T1000 (cell line): ENCODE results near the gene VENTX.
"Not testable (repeated sequence)": the region's sequence is repeated elsewhere in the genome, so short reads cannot be mapped to it uniquely, and the experiment has no call there.

ENCODE experiments used
- DNase-seq: peaks from one replicate; lab custom pipeline; 2025; ENCODE audit warnings: mixed read lengths; lab: John Stamatoyannopoulos, UW

Gene VENTX

GRCh38 chr10:133254421-133255120 lies 16.9 kb downstream of the VENTX start:
- DNase-seq, result no peak

GRCh38 chr10:133255323-133255722 lies 17.7 kb downstream of the VENTX start:
- DNase-seq, result no peak

- no peak for DNase-seq
Observed at GRCh38 chr10:133257489-133258065, 19.9 kb downstream of the VENTX start.

- DNase-seq, result no peak
Observed at GRCh38 chr10:133258066-133258817, 20.6 kb downstream of the VENTX start.

GRCh38 chr10:133258818-133259601 lies 21.4 kb downstream of the VENTX start:
- DNase-seq, result peak; percentile 96

- no peak for DNase-seq
Observed at GRCh38 chr10:133259602-133259989, 21.9 kb downstream of the VENTX start.

- peak; percentile 51 for DNase-seq
Observed at GRCh38 chr10:133260895-133261725, 23.5 kb downstream of the VENTX start.

- DNase-seq, result peak; percentile 84
Observed at GRCh38 chr10:133261726-133262325, 24.2 kb downstream of the VENTX start.

GRCh38 chr10:133262696-133263095 lies 25.0 kb downstream of the VENTX start:
- no peak for DNase-seq

- no peak for DNase-seq
Observed at GRCh38 chr10:133263674-133264073, 26.0 kb downstream of the VENTX start.

GRCh38 chr10:133264461-133264860 lies 26.8 kb downstream of the VENTX start:
- no peak for DNase-seq

GRCh38 chr10:133265052-133265451 lies 27.4 kb downstream of the VENTX start:
- not testable (repeated sequence) for DNase-seq

- DNase-seq, result no peak
Observed at GRCh38 chr10:133266056-133266795, 28.6 kb downstream of the VENTX start.

GRCh38 chr10:133267293-133267692 lies 29.6 kb downstream of the VENTX start:
- no peak for DNase-seq

- no peak for DNase-seq
Observed at GRCh38 chr10:133267829-133268228, 30.2 kb downstream of the VENTX start.

GRCh38 chr10:133268532-133268931 lies 30.9 kb downstream of the VENTX start:
- DNase-seq, result no peak

- DNase-seq, result no peak
Observed at GRCh38 chr10:133269367-133269766, 31.7 kb downstream of the VENTX start.

GRCh38 chr10:133270204-133270603 lies 32.5 kb downstream of the VENTX start:
- no peak for DNase-seq

GRCh38 chr10:133270773-133271297 lies 33.2 kb downstream of the VENTX start:
- DNase-seq, result no peak
